Ovary (tissue), 9 donors: ENCODE measurements around the gene PMFBP1. TPM values are rescaled to one million over a fixed set of nuclear protein-coding genes. Genes with fewer than 3 reads are reported as not detected.

ENCODE experiments used
- DNase-seq, 5 donors: peaks; one replicate each; pipeline ENCODE4 v3.0.0-alpha.2; 2019 to 2020
- H3K27ac ChIP-seq, 2 donors: fragments of 200-600 bp; one replicate each; pipeline versions ENCODE4 v1.5.1 to v1.8.0; 2019 to 2022
- H3K27me3 ChIP-seq: fragments of 200-600 bp; one replicate; pipeline ENCODE4 v1.8.0; 2022
- H3K36me3 ChIP-seq: fragments of 200-600 bp; sonication (generic); one replicate; pipeline ENCODE4 v1.5.1; 2019
- H3K4me1 ChIP-seq: one replicate; pipeline ENCODE4 v1.8.1; 2013; ENCODE audit warnings: mild to moderate bottlenecking, moderate library complexity; ENCODE audit not compliant: insufficient read depth
- H3K4me3 ChIP-seq: fragments of 200-600 bp; sonication (generic); one replicate; pipeline ENCODE4 v1.5.1; 2017
- H3K9me3 ChIP-seq, 2 donors: fragments of 200-600 bp in 1 of 2; sonication (generic) in 1 of 2; one replicate each; pipeline versions ENCODE4 v1.5.1 to v1.8.1; 2013 to 2019; ENCODE audit warnings: mild to moderate bottlenecking in 1 of 2, moderate library complexity in 1 of 2
- CTCF ChIP-seq, 3 donors: fragments of 450-650 bp in 2 of 3; fragments of 200-600 bp in 1 of 3; IDR thresholded peaks; one replicate each; pipeline versions ENCODE4 v1.5.1 to v1.8.0; 2016 to 2022; ENCODE audit warnings: antibody characterized with exemption in 3 of 3, mild to moderate bottlenecking in 1 of 3
- EP300 ChIP-seq: sonication (generic); formaldehyde crosslinking; IDR thresholded peaks from one replicate; pipeline ENCODE4 v1.6.1; 2017; ENCODE audit warnings: antibody characterized with exemption
- POLR2A ChIP-seq: fragments of 450-650 bp; IDR thresholded peaks from one replicate; pipeline ENCODE4 v1.6.1; 2017; ENCODE audit warnings: antibody characterized with exemption, mild to moderate bottlenecking, moderate library complexity
- WGBS, 3 donors: extraction: QIAGEN DNeasy Blood & Tissue Kit in 1 of 3; methylation state at CpG; one replicate each; pipeline versions ENCODE4 v1.1.5 to v1.1.7; 2013 to 2017; 5-methylcytosine and 5-hydroxymethylcytosine counted together
- intact Hi-C, 4 donors: fragments of 100-400 bp; cut with DNase I; formaldehyde crosslinking; loops; one replicate each; pipeline versions ENCODE4 v1.11.0 to v1.15.1; 2022 to 2023
- polyA plus RNA-seq, 2 donors: library from polyadenylated mRNA; stranded (reverse); fragments of 200-250 nt in 1 of 2; fragments of 350-450 nt in 1 of 2; fragmentation: Illumina TruSeq in 1 of 2; extraction: RNeasy Lipid Tissue Mini Kit (QIAGEN cat#74804) in 1 of 2; gene quantifications; one replicate each; pipeline ENCODE4 v1.2.3, GENCODE V29; 2013 to 2014
- total RNA-seq, 7 donors: library from RNA; depleted of rRNA in 2 of 7; stranded (reverse); fragments of >200 nt in 2 of 7; fragmentation: NEBNext Ultra II Directional in 3 of 7; extraction: Animal tissue kit (Norgen Biotek cat#: 25700) in 3 of 7; gene quantifications; one replicate each; pipeline versions ENCODE4 v1.1.0 to v1.2.4, GENCODE V29; 2016 to 2023
- donor health status: DM: no; HTN: no; CAD: no; lungs with moderate emphysema.
- donor health status: DM: no; HTN: no; CAD: no.
- donor health status: Bipolar disorder and iron deficiency.
- donor health status: DM: yes; HTN: yes; CAD: no.
- donor health status: DM: no; HTN: no; CAD: no.
- donor health status: DM: yes; HTN: yes; CAD: no.

Gene PMFBP1
- total and polyA plus RNA-seq, 9 donors = 0.12 to 1.7 (median 0.57) TPM

- TF ChIP-seq POLR2A = no peak
- TF ChIP-seq CTCF (IDR thresholded peaks at IDR 0.05) = no peak
- no peak for TF ChIP-seq EP300
- 76 to 82% (median 81%) methylated on average over 8 of the region's 8 CpGs for WGBS, 3 donors
- intact Hi-C loops = no loop called here
- Histone ChIP-seq H3K4me1 (no peaks in the 10 kb centered on the region), H3K4me3 (no peak overlapping the region), H3K36me3 (no peaks in the 10 kb centered on the region), H3K27ac (no peak overlapping the region), H3K9me3 (no peaks in the 10 kb centered on the region), H3K27me3 (no peaks in the 10 kb centered on the region)
- no peak for DNase-seq
These were observed 22.1 kb downstream of the PMFBP1 start for GRCh38 chr16:72149676-72150464.

GRCh38 chr16:72142476-72142875 lies 29.5 kb downstream of the PMFBP1 start:
- H3K27me3 ChIP-seq = no peaks in the 10 kb centered on the region
- no peak overlapping the region for H3K4me3 ChIP-seq
- 26 to 43% (median 35%) methylated on average over 1 of the region's 1 CpG for WGBS, 3 donors
- no peaks in the 10 kb centered on the region for H3K36me3 ChIP-seq
- DNase-seq = no peak
- H3K4me1 ChIP-seq = no peaks in the 10 kb centered on the region
- TF ChIP-seq CTCF (IDR thresholded peaks at IDR 0.05) (no peak), POLR2A (no peak), EP300 (no peak)
- H3K27ac ChIP-seq = no peak overlapping the region
- intact Hi-C loops = no loop called here
- no peaks in the 10 kb centered on the region for H3K9me3 ChIP-seq

- Histone ChIP-seq H3K9me3 (no peaks in the 10 kb centered on the region), H3K27me3 (no peaks in the 10 kb centered on the region), H3K36me3 (no peaks in the 10 kb centered on the region), H3K4me1 (no peaks in the 10 kb centered on the region), H3K27ac (no peak overlapping the region), H3K4me3 (no peak overlapping the region)
- no peak for TF ChIP-seq POLR2A
- no peak for TF ChIP-seq CTCF (IDR thresholded peaks at IDR 0.05)
- TF ChIP-seq EP300 = no peak
- WGBS, 3 donors = 96 to 99% (median 98%) methylated on average over 2 of the region's 2 CpGs
- intact Hi-C loops = no loop called here
- no peak for DNase-seq
These were observed 32.0 kb downstream of the PMFBP1 start for GRCh38 chr16:72139908-72140307.

GRCh38 chr16:72138064-72138572 lies 33.8 kb downstream of the PMFBP1 start:
- WGBS, 3 donors = 90 to 98% (median 91%) methylated on average over 4 of the region's 4 CpGs

More at GRCh38 chr16:72138064-72138572, 33.8 kb downstream of the PMFBP1 start:
- H3K4me1 ChIP-seq = no peaks in the 10 kb centered on the region
- H3K9me3 ChIP-seq = no peaks in the 10 kb centered on the region
- no peaks in the 10 kb centered on the region for H3K27me3 ChIP-seq
- no peak overlapping the region for H3K4me3 ChIP-seq
- intact Hi-C loops = no loop called here
- H3K36me3 ChIP-seq = no peaks in the 10 kb centered on the region
- no peak overlapping the region for H3K27ac ChIP-seq
- DNase-seq = no peak
- TF ChIP-seq CTCF (IDR thresholded peaks at IDR 0.05) = no peak
- no peak for TF ChIP-seq EP300
- no peak for TF ChIP-seq POLR2A
